HG03139 (cell line): Measurements from ENCODE around the gene SORCS2.

Experiments used
- ATAC-seq: cut with Tn5 transposase; IDR thresholded peaks from one replicate; pipeline ENCODE4 v1.9.1; 2021; ENCODE audit not compliant: unreplicated experiment

Gene SORCS2

GRCh38 chr4:7536876-7537275 is 344.5 kb downstream of the SORCS2 start:
- ATAC-seq = no peak

GRCh38 chr4:7537853-7538400 is 345.6 kb downstream of the SORCS2 start:
- no peak for ATAC-seq

DNA sequence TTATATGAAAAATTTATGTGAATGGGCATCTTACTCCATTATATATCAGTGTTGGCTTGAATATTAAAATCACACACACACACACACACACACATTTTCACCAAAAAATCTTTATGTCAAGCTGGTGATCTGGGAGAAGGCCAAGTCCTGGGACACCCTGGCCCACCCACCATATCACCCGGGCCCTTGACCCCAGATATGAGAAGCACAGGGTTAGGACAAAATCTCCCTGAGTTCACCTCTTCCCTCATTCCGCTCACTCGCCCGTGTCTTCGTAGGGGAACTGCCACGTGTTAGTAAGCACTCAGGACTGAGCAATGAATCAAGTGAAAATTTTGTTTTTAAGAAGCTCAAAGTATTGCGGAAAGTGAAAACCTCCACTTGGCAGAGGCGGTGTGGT is 346.2 kb downstream of the SORCS2 start:
- no peak for ATAC-seq

- ATAC-seq = no peak
Measured at GRCh38 chr4:7539186-7539585, 346.8 kb downstream of the SORCS2 start.

- no peak for ATAC-seq
Measured at GRCh38 chr4:7539659-7540058, 347.3 kb downstream of the SORCS2 start.

DNA sequence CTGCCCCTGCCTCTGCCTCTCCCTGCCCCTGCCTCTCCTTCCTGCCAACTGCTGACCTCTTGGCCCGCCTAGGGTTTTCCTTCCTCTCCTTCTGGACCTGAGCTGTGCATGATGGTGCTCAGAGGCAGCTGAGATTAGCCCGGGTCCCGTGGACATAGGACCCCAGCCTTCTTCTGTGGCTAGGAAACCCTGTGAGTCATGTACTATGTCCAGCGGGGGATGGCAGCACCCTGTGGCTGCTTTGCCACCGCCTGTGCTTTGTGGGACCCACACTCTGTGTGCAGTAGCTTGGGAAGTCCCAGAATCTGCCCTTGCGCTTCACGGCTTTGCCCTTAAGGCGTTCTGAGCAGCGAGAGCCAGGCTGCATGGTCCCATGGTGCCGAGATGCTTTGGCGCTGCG is 347.9 kb downstream of the SORCS2 start:
- no peak for ATAC-seq

- no peak for ATAC-seq
Measured at GRCh38 chr4:7540654-7541413, 348.5 kb downstream of the SORCS2 start.

GRCh38 chr4:7541414-7541810 is 349.1 kb downstream of the SORCS2 start:
- no peak for ATAC-seq

DNA sequence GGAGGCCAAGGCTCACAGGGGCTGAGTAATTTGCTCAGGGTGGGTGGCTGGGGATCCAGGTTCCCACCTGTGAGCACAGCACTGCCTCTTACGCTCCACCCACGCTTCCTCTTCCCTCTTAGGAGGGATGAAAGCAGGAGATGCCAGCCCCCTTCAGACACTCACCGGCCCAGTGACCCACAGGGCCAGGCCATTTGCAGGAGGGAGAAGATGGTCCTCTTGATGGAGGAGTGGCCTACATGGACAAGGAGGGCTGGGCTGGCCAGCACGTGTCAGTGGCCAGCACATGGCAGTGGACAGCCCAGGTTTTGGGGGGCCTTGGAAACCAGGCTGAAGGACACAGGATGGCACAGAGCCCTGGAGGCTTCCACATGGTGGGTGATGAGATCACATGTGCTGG is 350.4 kb downstream of the SORCS2 start:
- ATAC-seq = no peak

DNA sequence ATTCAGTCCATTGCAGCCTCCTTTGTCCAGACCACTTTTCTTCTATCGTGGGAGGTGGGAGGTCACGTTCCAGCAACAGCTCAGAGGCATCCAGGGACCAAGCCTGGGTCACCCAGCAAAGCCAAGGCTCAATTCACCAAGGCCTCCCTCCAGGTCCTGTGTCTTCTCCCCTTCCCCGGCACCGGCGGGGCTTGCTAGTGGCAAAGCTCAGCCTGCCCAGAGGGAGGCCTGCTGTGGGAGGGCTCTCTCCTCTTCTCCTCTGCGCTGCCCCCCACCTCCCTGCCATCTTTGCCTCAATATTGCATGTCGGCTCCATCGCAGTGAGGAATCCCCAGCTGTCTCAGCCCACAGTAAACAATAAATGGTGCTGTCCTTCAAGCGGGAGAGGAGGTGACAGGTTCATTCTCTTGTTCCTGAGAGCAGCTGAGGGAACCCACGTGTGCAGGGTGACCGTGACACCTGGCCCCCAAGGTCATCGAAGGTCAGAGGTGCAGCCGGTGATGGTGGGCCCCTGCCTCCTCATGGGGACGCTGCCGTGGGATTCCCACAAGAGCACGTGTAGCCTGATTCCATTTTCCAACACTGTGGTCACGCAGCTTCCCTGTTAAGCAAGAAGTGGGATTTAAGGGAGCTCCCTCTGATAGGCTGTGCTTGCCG is 353.9 kb downstream of the SORCS2 start:
- no peak for ATAC-seq

DNA sequence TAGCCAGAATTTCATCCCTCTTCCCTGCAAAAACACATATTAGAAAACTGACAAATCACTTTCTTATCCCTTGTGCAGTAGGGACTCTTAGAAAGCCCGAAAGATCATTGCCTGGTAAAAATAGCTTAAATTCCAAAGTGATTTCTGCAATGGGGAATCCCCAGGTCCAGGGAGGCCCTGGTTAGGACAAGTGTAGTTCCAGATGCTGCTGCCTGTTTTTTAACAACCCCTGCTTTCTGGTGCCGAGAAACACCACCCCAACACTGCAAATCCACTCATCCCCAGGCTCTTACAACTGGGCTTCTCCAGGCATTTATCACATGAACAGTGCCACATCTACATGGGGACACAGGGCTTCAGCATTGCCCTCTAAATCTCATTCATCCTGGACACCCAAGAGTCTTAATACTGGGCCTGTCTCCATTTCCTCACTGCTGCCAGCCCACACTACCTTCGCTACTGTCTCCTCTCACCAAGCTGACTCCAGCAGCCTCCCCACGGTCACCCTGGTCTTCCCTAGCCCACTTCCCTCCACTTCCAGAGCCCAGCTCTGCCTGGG is 354.6 kb downstream of the SORCS2 start:
- ATAC-seq = no peak

DNA sequence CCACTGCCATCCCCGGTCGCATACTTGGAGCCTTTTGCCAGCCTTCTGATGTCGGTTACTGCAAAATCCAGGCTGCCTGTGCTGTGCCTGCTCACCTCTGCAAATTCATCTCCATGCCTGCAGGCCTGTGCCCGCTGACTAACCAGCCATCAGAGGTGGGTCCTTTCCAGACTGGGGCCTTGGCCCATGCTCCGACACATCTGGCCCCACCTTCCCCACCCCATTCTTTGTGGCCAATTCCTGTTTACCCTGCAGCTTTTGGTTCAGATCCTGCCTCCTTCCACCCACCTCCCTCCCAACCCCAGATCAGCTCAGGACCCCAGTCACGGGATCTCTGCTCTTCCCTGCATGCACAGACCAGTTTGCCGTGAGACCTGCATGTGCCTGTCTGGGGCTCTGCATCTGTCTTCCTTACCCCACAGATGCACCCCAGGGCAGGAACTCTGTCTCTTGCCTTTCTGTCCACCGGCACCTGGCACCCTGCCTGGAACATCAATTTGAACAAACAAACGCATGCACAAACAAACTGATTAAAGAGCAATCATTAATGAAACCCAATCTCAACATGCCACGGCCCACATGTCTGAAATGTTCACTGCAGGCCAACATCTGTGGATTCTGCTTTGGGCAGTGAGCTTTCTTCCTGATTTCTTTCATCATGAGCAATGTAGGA is 355.2 kb downstream of the SORCS2 start:
- no peak for ATAC-seq

- no peak for ATAC-seq
Measured at GRCh38 chr4:7549866-7550265, 357.5 kb downstream of the SORCS2 start.

- ATAC-seq = no peak
Measured at GRCh38 chr4:7552466-7552865, 360.1 kb downstream of the SORCS2 start.

GRCh38 chr4:7553280-7553679 is 360.9 kb downstream of the SORCS2 start:
- no peak for ATAC-seq

DNA sequence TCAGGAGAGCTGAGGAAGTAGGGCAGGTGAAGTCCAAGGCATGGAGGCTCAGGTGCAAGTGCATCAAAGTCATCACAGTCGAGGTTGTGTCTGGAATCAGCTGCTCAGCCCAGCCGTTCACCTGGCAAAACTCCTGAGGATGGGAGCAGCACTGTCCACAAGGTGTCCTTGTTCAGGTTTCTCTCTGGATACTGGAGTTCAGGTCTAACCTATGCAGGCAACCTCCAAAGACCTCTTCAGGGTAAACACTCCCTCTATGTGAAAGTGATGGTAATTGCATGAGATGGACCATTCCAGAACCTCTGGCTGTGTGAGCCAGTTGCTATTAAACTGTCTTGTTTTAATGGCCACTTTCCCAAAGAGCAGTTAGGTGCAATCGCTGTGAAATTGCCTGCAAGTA is 362.6 kb downstream of the SORCS2 start:
- no peak for ATAC-seq

GRCh38 chr4:7556558-7556957 is 364.2 kb downstream of the SORCS2 start:
- no peak for ATAC-seq

GRCh38 chr4:7557456-7557855 is 365.1 kb downstream of the SORCS2 start:
- no peak for ATAC-seq

DNA sequence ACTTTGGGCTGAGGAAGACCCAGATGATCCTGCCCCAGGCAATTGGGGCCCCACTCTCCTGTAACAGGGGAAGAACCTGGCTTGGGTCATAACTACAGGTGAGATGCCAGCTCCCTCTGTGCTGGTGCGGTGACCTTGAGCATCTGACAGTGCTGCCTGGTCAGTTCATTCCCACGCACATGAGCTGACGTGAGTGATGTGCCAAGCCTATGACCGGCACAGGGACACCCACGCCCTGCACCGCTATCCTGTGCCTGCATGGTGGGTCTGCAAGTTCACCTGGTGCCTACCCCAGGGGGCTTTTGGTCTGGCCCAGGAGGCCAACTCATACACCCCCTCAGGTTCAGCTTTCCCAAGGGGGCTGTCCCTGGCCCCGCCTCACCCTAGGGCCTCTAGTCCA is 366.1 kb downstream of the SORCS2 start:
- ATAC-seq = no peak

GRCh38 chr4:7559316-7559715 is 367.0 kb downstream of the SORCS2 start:
- ATAC-seq = no peak

DNA sequence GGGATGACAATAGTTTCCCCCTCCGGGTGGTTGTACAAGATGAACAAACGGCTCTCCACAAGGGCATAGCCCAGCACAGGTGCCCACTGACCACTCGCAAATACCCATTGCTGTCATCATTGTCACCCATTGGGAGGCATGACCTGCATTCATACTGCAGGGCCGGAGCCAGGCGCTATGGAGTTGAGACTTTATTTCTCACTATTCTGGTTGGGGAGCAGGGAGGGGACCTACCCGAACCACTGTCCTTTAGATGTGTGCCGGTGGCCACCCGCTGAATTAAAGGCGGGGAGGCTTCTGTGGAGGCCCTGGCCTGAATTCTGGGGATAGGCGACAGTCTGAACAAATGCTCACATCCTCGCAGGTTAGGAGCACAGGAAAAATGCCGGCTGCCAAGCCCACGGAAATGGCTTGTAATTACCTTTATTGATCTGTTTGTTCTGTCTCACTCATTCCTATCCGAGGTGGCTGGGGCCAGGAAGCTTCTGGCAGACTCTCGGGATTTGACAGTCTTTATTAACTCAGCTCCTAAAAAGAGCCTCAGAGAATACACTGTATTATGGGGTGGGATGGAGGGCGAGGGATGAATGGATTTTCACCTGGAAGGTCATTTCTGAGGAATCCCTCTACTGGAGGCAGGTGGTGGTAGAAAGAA is 367.5 kb downstream of the SORCS2 start:
- ATAC-seq = no peak
